Fibroblast of pulmonary artery (primary cell): ENCODE data around the gene CENPO.
A peak's percentile ranks its signal among the peaks of the same experiment; 100 is the strongest.

ENCODE experiments used
- DNase-seq: peaks from one replicate; pipeline ENCODE4 v3.0.0-alpha.2; 2010; ENCODE audit warnings: low read depth
- H3K4me3 ChIP-seq: replicated peaks from 2 replicates; pipeline ENCODE4 v1.5.1; 2011; ENCODE audit warnings: low read depth, mild to moderate bottlenecking, control low read depth, low read length, moderate library complexity
- TF ChIP-seq, protein P1 (sequence below): IDR thresholded peaks from 2 replicates; pipeline ENCODE4 v1.5.1; 2011; ENCODE audit warnings: mild to moderate bottlenecking, control low read depth, low read length, inconsistent platforms; ENCODE audit errors: missing control alignments

Gene CENPO

DNA sequence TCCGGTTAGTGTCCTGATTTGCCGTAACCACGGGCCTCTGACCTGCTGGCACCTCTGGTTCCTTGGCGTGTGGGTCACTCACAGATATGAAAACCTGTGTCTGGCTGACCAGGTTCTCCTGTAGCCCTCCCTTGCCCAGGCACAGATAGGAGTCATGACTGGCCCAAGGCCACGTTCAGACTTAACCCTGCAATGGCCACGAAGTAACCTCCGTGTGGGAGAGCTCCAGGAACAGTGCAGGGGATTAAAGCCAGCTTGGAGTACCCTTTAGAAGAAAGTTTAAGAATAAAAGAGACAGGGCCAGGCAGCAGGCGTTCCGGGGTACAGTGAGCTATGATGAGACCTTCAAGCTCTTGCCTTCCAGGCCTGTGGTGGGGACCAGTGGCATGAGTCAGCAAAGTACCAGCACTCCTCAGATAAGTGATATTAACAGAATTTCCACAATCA is 25.5 kb downstream of the CENPO start:
- TF ChIP-seq, protein P1, sequence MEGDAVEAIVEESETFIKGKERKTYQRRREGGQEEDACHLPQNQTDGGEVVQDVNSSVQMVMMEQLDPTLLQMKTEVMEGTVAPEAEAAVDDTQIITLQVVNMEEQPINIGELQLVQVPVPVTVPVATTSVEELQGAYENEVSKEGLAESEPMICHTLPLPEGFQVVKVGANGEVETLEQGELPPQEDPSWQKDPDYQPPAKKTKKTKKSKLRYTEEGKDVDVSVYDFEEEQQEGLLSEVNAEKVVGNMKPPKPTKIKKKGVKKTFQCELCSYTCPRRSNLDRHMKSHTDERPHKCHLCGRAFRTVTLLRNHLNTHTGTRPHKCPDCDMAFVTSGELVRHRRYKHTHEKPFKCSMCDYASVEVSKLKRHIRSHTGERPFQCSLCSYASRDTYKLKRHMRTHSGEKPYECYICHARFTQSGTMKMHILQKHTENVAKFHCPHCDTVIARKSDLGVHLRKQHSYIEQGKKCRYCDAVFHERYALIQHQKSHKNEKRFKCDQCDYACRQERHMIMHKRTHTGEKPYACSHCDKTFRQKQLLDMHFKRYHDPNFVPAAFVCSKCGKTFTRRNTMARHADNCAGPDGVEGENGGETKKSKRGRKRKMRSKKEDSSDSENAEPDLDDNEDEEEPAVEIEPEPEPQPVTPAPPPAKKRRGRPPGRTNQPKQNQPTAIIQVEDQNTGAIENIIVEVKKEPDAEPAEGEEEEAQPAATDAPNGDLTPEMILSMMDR: no peak
- H3K4me3 ChIP-seq: no peak overlapping the region
- peak; percentile 46 for DNase-seq

DNA sequence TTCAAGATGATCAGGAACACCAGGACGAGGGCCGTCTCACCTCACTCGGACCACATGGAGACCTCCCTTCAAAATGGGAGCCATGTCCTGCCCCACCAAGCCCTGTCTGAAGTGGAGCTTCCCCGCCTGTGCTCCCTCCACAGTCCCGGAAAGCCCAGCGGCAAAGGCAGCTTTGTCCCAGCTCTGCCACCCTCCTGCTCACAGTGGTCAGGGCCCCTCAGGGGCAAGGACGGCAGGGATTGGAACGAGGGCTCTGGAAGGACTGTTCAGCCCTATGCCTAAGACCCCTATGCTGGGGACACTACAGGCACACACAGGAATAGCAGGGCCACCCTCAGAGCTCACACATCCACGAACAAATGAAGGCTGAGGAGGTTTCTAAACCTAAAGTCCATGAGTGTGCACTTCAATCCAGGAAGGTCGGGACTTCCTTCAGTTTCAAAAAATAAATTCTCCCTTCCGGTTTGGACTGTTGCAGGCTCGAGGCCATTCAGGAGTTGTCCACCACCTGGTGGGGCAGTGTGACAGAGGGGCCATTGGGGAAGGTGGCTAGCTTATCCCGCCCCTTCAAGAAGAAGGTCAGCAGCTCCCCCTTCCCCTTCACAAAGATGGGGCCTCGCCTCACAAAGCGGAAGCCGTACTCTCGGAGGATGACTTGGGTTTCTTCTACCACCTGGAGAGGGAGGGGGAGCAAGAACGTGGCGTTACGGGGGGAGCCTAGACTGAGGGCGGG is 26.4 kb downstream of the CENPO start:
- DNase-seq: no peak
- no peak overlapping the region for H3K4me3 ChIP-seq
- TF ChIP-seq, protein P1: no peak

DNA sequence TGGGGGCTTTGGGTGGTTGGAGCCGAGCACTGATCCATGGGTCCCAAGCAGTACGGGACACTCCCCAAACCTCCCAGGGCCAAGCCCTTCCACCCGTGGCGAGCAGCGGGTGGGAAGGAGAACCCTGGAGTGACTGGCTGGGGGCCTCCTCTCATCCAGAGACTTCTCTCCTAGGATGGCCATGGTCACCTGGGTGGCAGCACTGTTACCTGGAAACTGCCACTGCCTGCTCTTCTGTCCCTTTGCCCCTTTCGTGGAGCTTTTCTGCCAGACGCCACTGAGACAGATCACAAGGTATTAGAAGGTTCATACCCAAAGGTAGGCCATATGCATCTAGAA is 26.9 kb downstream of the CENPO start:
- TF ChIP-seq, protein P1: no peak
- H3K4me3 ChIP-seq: no peak overlapping the region
- DNase-seq: no peak

DNA sequence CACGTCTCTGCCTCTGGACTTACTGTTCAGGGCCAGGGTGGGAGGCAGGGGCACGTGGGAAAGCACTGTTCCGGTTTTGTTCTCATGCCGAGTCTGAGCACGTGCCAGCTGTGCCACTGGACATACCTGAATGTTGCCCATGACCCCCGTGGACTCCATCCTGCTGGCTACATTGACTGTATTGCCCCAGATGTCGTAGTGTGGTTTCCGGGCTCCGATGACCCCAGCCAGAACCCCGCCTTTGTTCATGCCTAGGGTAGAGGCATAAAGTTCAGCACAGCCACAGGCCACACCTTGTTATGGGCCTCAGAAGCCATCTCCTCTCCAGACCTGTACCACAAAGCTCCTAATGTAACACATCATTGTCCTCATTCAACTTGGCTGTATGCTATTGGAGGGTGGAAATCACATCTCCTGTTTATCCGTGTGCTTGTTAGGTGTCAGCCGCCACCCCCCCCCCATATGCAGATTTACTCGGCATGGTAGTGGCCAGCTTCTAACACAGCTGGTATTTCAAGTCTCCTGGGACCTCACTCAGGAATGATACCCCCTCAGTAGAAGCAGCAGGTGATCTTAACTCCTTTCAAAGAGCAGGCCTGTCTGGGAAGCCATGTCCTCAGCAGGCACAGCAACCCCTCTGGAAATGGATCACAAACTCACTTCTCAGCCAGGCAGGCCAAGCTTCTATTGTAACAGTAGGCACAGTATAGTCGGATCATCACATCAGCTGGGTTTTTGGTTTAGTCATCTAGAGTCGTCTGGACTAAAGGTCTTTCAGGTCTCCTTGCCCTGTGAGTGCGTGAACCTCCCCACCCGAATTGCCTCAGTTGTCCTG is 27.6 kb downstream of the CENPO start:
- DNase-seq: no peak
- H3K4me3 ChIP-seq: no peak overlapping the region
- TF ChIP-seq, protein P1: no peak

DNA sequence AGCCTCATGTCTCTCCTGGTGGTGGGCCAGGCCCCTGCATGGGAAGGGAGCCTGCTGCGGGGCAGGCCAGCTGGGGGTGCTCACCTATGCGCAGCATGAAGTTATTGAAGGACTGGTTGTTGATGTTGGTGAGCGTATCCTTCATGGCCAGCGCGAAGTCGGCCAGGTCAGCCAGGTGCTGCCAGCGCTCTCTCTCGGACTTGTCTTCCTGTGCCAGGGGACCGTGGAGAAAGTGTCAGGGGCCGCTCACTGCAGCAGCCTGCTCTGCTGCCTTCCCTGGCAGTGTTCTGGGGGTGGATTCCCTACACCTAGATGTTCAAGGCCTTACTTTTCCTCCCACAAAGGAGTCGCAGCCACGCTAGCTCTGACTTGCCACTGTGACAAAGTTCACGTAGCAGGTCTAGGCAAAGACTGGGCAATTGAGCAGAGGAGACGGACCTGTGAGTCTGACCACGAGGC is 28.2 kb downstream of the CENPO start:
- TF ChIP-seq, protein P1: no peak
- no peak for DNase-seq

DNA sequence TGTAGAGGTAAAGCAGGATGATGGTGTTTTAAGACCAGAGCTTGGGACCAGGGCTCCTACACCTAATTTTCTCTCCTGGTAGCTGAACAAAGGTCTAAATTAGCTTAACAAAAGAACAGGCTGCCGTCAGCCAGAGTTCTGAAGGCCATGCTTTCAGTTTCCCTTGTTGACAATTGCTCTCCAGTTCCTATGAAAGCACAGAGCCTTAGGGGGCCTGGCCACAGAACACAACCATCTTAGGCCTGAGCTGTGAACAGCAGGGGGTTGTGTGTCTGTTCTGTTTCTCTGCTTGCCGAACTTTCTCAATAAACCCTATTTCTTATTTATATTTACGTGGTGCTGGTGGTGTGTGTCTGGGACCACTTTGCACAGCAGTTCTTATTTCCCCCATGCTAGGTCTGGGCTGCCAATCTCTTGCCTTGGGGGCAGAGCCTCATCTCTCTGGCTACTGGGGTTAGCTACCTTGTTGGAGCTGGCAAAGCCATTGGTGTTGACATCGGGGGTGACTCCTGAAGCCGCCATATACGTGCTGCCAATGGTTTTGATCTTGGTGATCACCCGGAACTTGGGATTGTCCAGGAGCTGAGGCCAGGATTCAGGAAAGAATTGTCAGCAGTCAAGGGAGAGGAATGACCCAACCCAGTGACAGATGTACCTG is 29.0 kb downstream of the CENPO start:
- no peak overlapping the region for H3K4me3 ChIP-seq
- no peak for DNase-seq
- TF ChIP-seq, protein P1: no peak

More for the DNA sequence above, 28.2 kb downstream of the CENPO start:
- no peak overlapping the region for H3K4me3 ChIP-seq
